Measurements from ENCODE around the gene SHOC1.
"Not testable (repeated sequence)": the region's sequence is repeated elsewhere in the genome, so short reads cannot be mapped to it uniquely, and the experiment has no call there.

Gene SHOC1

GRCh38 chr9:111804636-111805035 lies 9.9 kb upstream of the SHOC1 start:
- DNase-seq = no peak

- DNase-seq = no peak
Observed at GRCh38 chr9:111803924-111804323, 9.2 kb upstream of the SHOC1 start.

GRCh38 chr9:111799915-111800526 lies 5.3 kb upstream of the SHOC1 start:
- DNase-seq = no peak

GRCh38 chr9:111799506-111799905 lies 4.8 kb upstream of the SHOC1 start:
- DNase-seq = no peak

- no peak for DNase-seq
Observed at GRCh38 chr9:111798786-111799185, 4.0 kb upstream of the SHOC1 start.

GRCh38 chr9:111795557-111795839 lies 761 bp upstream of the SHOC1 start:
- no peak for DNase-seq

- DNase-seq = not testable (repeated sequence)
Observed at GRCh38 chr9:111791821-111792220, 2.9 kb downstream of the SHOC1 start.

- DNase-seq = no peak
Observed at GRCh38 chr9:111789881-111790280, 4.9 kb downstream of the SHOC1 start.

- no peak for DNase-seq
Observed at GRCh38 chr9:111783857-111784256, 10.9 kb downstream of the SHOC1 start.

- no peak for DNase-seq
Observed at GRCh38 chr9:111783424-111783823, 11.3 kb downstream of the SHOC1 start.

- no peak for DNase-seq
Observed at GRCh38 chr9:111766066-111766465, 28.7 kb downstream of the SHOC1 start.

- DNase-seq = no peak
Observed at GRCh38 chr9:111762556-111762955, 32.2 kb downstream of the SHOC1 start.

- DNase-seq = no peak
Observed at GRCh38 chr9:111759762-111760639, 34.7 kb downstream of the SHOC1 start.

- no peak for DNase-seq
Observed at GRCh38 chr9:111754800-111755199, 39.9 kb downstream of the SHOC1 start.

GRCh38 chr9:111752455-111752854 lies 42.3 kb downstream of the SHOC1 start:
- no peak for DNase-seq
